NCI-H1694 treated with DMSO at 0.1 percent for 48 hours (cell line): ENCODE measurements around the gene KIF1B.

Experiments used
- DNase-seq: peaks from one replicate; lab custom pipeline; 2025; lab: John Stamatoyannopoulos, UW

KIF1B gene

GRCh38 chr1:10328180-10328963 is 118.0 kb downstream of the KIF1B start:
- DNase-seq = no peak

GRCh38 chr1:10337436-10337835 is 127.1 kb downstream of the KIF1B start:
- no peak for DNase-seq

GRCh38 chr1:10338047-10338446 is 127.7 kb downstream of the KIF1B start:
- peak; percentile 0 for DNase-seq

- DNase-seq = no peak
These were observed 128.2 kb downstream of the KIF1B start for GRCh38 chr1:10338611-10339010.

GRCh38 chr1:10339036-10339567 is 128.7 kb downstream of the KIF1B start:
- DNase-seq = no peak

- no peak for DNase-seq
These were observed 129.4 kb downstream of the KIF1B start for GRCh38 chr1:10339815-10340214.

GRCh38 chr1:10340930-10341590 is 130.7 kb downstream of the KIF1B start:
- DNase-seq = no peak

- no peak for DNase-seq
These were observed 136.7 kb downstream of the KIF1B start for GRCh38 chr1:10347109-10347508.

GRCh38 chr1:10353282-10353681 is 142.9 kb downstream of the KIF1B start:
- DNase-seq = no peak

- DNase-seq = no peak
These were observed 143.3 kb downstream of the KIF1B start for GRCh38 chr1:10353693-10354092.

- no peak for DNase-seq
These were observed 149.7 kb downstream of the KIF1B start for GRCh38 chr1:10360045-10360444.

- DNase-seq = no peak
These were observed 151.1 kb downstream of the KIF1B start for GRCh38 chr1:10361515-10361914.

GRCh38 chr1:10368194-10368593 is 157.8 kb downstream of the KIF1B start:
- DNase-seq = no peak

- DNase-seq = no peak
These were observed 164.1 kb downstream of the KIF1B start for GRCh38 chr1:10374442-10374860.

- peak; percentile 28 for DNase-seq
These were observed 167.1 kb downstream of the KIF1B start for GRCh38 chr1:10377365-10378029.

- DNase-seq = no peak
These were observed 167.9 kb downstream of the KIF1B start for GRCh38 chr1:10378081-10378841.

- no peak for DNase-seq
These were observed 168.8 kb downstream of the KIF1B start for GRCh38 chr1:10379101-10379620.

GRCh38 chr1:10379676-10380075 is 169.3 kb downstream of the KIF1B start:
- no peak for DNase-seq

- DNase-seq = no peak
These were observed 170.4 kb downstream of the KIF1B start for GRCh38 chr1:10380594-10381275.

GRCh38 chr1:10383630-10384029 is 173.3 kb downstream of the KIF1B start:
- DNase-seq = no peak

- no peak for DNase-seq
These were observed 173.8 kb downstream of the KIF1B start for GRCh38 chr1:10384219-10384618.
